LNCaP clone FGC (cell line): ENCODE data around the gene PPP1R12A.

Experiments used
- DNase-seq: peaks from one replicate; pipeline ENCODE4 v3.0.0-alpha.2; 2011; ENCODE audit warnings: low read depth
- H3K4me3 ChIP-seq: 2 replicates; pipeline ENCODE4 v1.5.1; 2011; ENCODE audit warnings: mild to moderate bottlenecking, low read depth, low read length, control low read depth
- TF ChIP-seq, protein P1 (sequence below): IDR thresholded peaks from 2 replicates; pipeline ENCODE4 v1.5.1; 2012; ENCODE audit warnings: mild to moderate bottlenecking; ENCODE audit not compliant: control insufficient read depth, insufficient read depth; ENCODE audit errors: extremely low read depth

The PPP1R12A gene

DNA sequence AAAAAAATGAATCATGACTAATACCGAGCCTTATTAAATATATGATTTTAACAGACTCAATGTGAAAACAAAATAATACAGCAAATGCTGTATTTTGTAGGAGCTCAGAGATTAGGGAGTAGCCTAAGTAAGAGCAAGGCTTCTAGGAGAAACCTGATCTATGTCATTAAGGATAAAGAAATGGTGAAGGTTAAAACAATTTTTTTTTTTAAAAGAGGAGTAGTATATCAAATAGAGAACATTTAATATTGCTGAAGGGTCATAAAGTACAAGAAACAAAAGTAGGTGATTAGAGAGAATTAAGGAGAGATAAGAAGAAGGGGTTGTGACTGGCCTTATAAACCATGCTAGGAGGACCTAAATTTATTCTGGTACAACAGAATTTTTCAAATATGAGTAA is 39.1 kb downstream of the PPP1R12A start:
- H3K4me3 ChIP-seq = no peak overlapping the region
- DNase-seq = no peak

DNA sequence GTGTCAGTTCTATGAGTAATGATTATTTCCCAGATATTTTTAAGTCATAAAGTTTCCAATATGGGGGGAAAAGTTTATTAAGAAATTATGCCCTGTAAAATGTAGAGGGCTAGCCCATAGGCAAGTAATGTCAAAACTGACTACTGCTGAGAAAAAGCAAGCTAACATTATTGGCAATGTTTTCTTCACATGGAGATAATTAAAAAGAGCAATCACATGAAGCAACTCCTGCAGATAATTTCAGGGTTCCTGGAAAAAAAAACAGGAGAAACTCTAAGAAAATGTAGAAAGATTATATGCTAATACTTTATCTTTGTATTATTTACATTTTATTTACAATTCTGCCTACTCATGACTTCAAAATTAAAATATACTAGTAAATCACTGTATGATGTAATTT is 39.8 kb downstream of the PPP1R12A start:
- TF ChIP-seq, protein P1, sequence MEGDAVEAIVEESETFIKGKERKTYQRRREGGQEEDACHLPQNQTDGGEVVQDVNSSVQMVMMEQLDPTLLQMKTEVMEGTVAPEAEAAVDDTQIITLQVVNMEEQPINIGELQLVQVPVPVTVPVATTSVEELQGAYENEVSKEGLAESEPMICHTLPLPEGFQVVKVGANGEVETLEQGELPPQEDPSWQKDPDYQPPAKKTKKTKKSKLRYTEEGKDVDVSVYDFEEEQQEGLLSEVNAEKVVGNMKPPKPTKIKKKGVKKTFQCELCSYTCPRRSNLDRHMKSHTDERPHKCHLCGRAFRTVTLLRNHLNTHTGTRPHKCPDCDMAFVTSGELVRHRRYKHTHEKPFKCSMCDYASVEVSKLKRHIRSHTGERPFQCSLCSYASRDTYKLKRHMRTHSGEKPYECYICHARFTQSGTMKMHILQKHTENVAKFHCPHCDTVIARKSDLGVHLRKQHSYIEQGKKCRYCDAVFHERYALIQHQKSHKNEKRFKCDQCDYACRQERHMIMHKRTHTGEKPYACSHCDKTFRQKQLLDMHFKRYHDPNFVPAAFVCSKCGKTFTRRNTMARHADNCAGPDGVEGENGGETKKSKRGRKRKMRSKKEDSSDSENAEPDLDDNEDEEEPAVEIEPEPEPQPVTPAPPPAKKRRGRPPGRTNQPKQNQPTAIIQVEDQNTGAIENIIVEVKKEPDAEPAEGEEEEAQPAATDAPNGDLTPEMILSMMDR = no peak

More for the DNA sequence above, 39.1 kb downstream of the PPP1R12A start:
- TF ChIP-seq, protein P1 = no peak

DNA sequence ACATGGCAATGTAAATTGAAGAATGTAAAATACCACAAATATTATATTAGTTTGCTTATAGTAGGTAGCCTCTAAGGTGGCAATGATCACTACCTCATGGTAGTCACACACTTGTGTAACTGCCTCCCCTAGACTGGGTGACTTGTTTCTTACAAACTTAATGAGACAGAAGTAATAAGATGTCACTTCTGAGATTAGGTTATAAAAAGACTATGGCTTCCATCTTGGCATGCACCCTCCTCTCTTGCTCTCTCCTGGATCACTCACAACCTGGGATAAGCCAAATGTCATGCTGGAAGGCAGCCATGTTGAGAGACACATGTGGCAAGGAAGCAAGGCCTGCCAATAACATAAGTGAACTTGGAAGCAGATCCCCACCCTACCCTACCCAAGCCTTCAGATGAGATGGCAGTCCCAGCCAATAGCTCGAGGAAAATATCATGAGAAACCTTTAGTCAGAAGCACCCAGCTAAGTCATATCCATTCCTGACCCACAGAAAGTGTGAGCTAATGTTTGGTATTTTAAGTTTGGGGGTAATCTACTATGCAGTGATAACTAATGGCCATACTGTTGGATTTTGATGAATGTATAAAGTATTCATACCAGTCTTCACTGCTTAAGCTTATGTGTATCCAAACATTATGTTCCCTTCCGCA is 43.3 kb downstream of the PPP1R12A start:
- DNase-seq = no peak
- H3K4me3 ChIP-seq = no peak overlapping the region
- TF ChIP-seq, protein P1 = no peak

More for the DNA sequence above, 39.8 kb downstream of the PPP1R12A start:
- H3K4me3 ChIP-seq = no peak overlapping the region
- no peak for DNase-seq

DNA sequence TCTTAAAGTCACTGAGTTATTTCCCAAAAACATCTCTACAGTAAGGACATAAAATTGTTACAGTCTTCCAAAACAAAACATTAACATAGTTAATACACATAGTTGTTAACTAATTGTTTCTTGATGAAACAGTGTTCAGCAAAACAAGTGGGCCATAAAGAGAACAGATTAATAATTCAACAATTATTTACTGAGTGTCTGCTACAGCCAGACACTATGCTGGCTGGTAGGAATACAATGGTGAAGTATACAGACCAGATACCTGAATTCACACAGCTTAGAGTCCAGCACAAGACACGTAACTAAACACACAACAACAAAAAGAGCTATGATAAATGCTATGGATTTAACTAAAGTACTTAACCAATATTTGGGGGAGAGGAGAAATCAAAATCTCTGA is 47.0 kb downstream of the PPP1R12A start:
- no peak for DNase-seq
- no peak overlapping the region for H3K4me3 ChIP-seq
- TF ChIP-seq, protein P1 = no peak

DNA sequence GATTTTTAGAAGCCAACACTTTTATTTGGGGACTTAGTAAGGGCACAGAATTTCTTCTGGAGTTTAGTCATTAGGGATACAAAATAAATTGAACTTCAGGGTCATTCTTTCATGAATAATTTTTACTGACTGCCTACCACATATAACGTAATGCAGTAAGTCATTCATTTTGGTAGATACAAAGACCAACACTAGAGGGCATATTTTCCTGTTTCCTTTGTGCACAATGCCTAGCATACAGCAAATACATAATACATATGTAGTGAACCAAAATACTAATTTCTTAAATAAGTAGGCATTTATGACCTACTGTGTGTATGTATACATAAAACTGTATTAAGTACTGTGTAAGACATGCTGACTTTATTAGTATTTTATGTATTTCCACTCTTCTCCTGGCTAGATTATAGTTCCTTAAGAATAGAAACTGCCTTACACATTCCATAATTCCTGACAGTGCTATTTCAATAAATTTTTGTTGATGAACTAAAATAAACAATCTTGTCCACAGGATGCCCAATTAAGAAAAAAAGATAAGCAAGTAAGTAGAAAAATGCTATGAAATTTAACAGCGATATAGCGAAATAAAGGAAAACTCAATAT is 47.9 kb downstream of the PPP1R12A start:
- no peak for DNase-seq
- H3K4me3 ChIP-seq = no peak overlapping the region
- TF ChIP-seq, protein P1 = peak; percentile 56

DNA sequence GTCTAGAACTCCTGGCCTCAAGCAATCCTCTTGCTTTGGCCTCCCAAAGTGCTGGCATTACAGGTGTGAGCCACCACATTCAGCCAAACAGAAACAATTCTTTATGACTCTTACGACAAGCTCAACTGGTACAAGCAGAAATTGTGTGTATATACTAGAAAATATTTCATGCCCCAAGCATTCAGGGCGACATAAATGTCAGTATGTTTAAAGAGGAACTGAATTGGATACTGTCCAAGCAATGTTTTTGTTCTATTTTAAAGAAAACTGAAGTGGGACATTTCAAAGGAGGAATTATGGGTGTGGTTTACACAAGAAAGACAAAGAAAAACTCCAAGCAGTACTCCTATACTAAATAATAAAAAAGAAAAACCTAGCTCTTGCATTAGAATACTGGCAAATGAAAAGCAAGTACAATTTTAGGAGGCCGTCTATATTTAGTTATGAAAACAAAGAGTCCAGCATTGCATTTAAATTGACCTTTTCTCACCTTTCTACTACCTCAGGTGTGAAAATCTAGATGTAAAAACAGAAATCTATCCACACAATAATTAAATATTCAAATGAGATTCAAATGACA is 48.9 kb downstream of the PPP1R12A start:
- TF ChIP-seq, protein P1 = no peak
- no peak overlapping the region for H3K4me3 ChIP-seq
- DNase-seq = no peak
